NCI-H128 (cell line): Measurements from ENCODE around the gene NTSR2.

Source experiments
- DNase-seq: peaks from one replicate; lab custom pipeline; 2025; ENCODE audit not compliant: unreplicated experiment; lab: John Stamatoyannopoulos, UW

NTSR2 gene

GRCh38 chr2:11669454-11670291, at the start of gene NTSR2:
NTSR2 (minus strand) TSS chr2:11670195; CDS start chr2:11670129, 66 bp downstream.
- no peak for DNase-seq

GRCh38 chr2:11719230-11719977, 49.4 kb upstream of the NTSR2 start:
- DNase-seq, result no peak

- no peak for DNase-seq
Observed at GRCh38 chr2:11718606-11719005, 48.6 kb upstream of the NTSR2 start.

- no peak for DNase-seq
Observed at GRCh38 chr2:11717623-11718022, 47.6 kb upstream of the NTSR2 start.

GRCh38 chr2:11716689-11717321, 46.8 kb upstream of the NTSR2 start:
- DNase-seq, result no peak

GRCh38 chr2:11715987-11716652, 46.1 kb upstream of the NTSR2 start:
- no peak for DNase-seq

- DNase-seq, result no peak
Observed at GRCh38 chr2:11713815-11714214, 43.8 kb upstream of the NTSR2 start.

GRCh38 chr2:11712866-11713265, 42.9 kb upstream of the NTSR2 start:
- no peak for DNase-seq

- no peak for DNase-seq
Observed at GRCh38 chr2:11711751-11712150, 41.8 kb upstream of the NTSR2 start.

GRCh38 chr2:11711354-11711716, 41.3 kb upstream of the NTSR2 start:
- no peak for DNase-seq

GRCh38 chr2:11710632-11711353, 40.8 kb upstream of the NTSR2 start:
- no peak for DNase-seq

- DNase-seq, result no peak
Observed at GRCh38 chr2:11710210-11710609, 40.2 kb upstream of the NTSR2 start.

- DNase-seq, result no peak
Observed at GRCh38 chr2:11709293-11709692, 39.3 kb upstream of the NTSR2 start.

- no peak for DNase-seq
Observed at GRCh38 chr2:11708106-11708505, 38.1 kb upstream of the NTSR2 start.

GRCh38 chr2:11705711-11706110, 35.7 kb upstream of the NTSR2 start:
- no peak for DNase-seq

- DNase-seq, result no peak
Observed at GRCh38 chr2:11705063-11705462, 35.1 kb upstream of the NTSR2 start.

GRCh38 chr2:11703700-11704099, 33.7 kb upstream of the NTSR2 start:
- DNase-seq, result no peak

- no peak for DNase-seq
Observed at GRCh38 chr2:11702946-11703345, 33.0 kb upstream of the NTSR2 start.

- DNase-seq, result no peak
Observed at GRCh38 chr2:11701751-11702301, 31.8 kb upstream of the NTSR2 start.

- no peak for DNase-seq
Observed at GRCh38 chr2:11701206-11701605, 31.2 kb upstream of the NTSR2 start.
